DND-41 (cell line): ENCODE measurements around the gene ZNF138.

Experiments
- EZH2 ChIP-seq: IDR thresholded peaks from 3 replicates; pipeline ENCODE4 v1.6.1; 2012; ENCODE audit warnings: borderline replicate concordance, low read depth, mild to moderate bottlenecking, moderate library complexity, low read length, inconsistent platforms; ENCODE audit not compliant: severe bottlenecking
- TF ChIP-seq, protein P1 (sequence below): IDR thresholded peaks from 2 replicates; pipeline ENCODE4 v1.5.1; 2012; ENCODE audit warnings: borderline replicate concordance, low read length, moderate library complexity, mild to moderate bottlenecking; ENCODE audit not compliant: poor library complexity, severe bottlenecking; ENCODE audit errors: extremely low read depth

- TF ChIP-seq, protein P1, sequence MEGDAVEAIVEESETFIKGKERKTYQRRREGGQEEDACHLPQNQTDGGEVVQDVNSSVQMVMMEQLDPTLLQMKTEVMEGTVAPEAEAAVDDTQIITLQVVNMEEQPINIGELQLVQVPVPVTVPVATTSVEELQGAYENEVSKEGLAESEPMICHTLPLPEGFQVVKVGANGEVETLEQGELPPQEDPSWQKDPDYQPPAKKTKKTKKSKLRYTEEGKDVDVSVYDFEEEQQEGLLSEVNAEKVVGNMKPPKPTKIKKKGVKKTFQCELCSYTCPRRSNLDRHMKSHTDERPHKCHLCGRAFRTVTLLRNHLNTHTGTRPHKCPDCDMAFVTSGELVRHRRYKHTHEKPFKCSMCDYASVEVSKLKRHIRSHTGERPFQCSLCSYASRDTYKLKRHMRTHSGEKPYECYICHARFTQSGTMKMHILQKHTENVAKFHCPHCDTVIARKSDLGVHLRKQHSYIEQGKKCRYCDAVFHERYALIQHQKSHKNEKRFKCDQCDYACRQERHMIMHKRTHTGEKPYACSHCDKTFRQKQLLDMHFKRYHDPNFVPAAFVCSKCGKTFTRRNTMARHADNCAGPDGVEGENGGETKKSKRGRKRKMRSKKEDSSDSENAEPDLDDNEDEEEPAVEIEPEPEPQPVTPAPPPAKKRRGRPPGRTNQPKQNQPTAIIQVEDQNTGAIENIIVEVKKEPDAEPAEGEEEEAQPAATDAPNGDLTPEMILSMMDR = no peak
- no peak for TF ChIP-seq EZH2
These were observed 86.4 kb downstream of the ZNF138 start for GRCh38 chr7:64880322-64881297.
